ENCODE data around the gene WIPF2.
"Not testable (repeated sequence)": the region's sequence is repeated elsewhere in the genome, so short reads cannot be mapped to it uniquely, and the experiment has no call there.

WIPF2 gene

GRCh38 chr17:40191237-40192208, 27.6 kb upstream of the WIPF2 start:
- peak; percentile 53 for DNase-seq (ENCODE audit: low read depth)

- DNase-seq (ENCODE audit: low read depth) = no peak
Observed at GRCh38 chr17:40192961-40193360, 26.1 kb upstream of the WIPF2 start.

GRCh38 chr17:40194821-40195220, 24.3 kb upstream of the WIPF2 start:
- no peak for DNase-seq (ENCODE audit: low read depth)

GRCh38 chr17:40197550-40197949, 21.6 kb upstream of the WIPF2 start:
- no peak for DNase-seq (ENCODE audit: low read depth)

GRCh38 chr17:40197965-40198456, 21.1 kb upstream of the WIPF2 start:
- DNase-seq (ENCODE audit: low read depth) = not testable (repeated sequence)

- no peak for DNase-seq (ENCODE audit: low read depth)
Observed at GRCh38 chr17:40198576-40198975, 20.5 kb upstream of the WIPF2 start.

GRCh38 chr17:40203131-40203530, 16.0 kb upstream of the WIPF2 start:
- DNase-seq (ENCODE audit: low read depth) = no peak

- DNase-seq (ENCODE audit: low read depth) = not testable (repeated sequence)
Observed at GRCh38 chr17:40206193-40206592, 12.9 kb upstream of the WIPF2 start.

- DNase-seq (ENCODE audit: low read depth) = no peak
Observed at GRCh38 chr17:40209404-40210093, 9.6 kb upstream of the WIPF2 start.

GRCh38 chr17:40213914-40214313, 5.2 kb upstream of the WIPF2 start:
- DNase-seq (ENCODE audit: low read depth) = not testable (repeated sequence)

- no peak for DNase-seq (ENCODE audit: low read depth)
Observed at GRCh38 chr17:40218006-40218739, 931 bp upstream of the WIPF2 start.

GRCh38 chr17:40219594-40220338, 662 bp downstream of the WIPF2 start:
- peak; percentile 1 for DNase-seq (ENCODE audit: low read depth)

GRCh38 chr17:40224718-40225550, 5.8 kb downstream of the WIPF2 start:
- DNase-seq (ENCODE audit: low read depth) = no peak

- DNase-seq (ENCODE audit: low read depth) = not testable (repeated sequence)
Observed at GRCh38 chr17:40229146-40229545, 10.0 kb downstream of the WIPF2 start.

- no peak for DNase-seq (ENCODE audit: low read depth)
Observed at GRCh38 chr17:40230670-40231069, 11.6 kb downstream of the WIPF2 start.

- not testable (repeated sequence) for DNase-seq (ENCODE audit: low read depth)
Observed at GRCh38 chr17:40231928-40232327, 12.8 kb downstream of the WIPF2 start.

- no peak for DNase-seq (ENCODE audit: low read depth)
Observed at GRCh38 chr17:40241252-40241834, 22.2 kb downstream of the WIPF2 start.

GRCh38 chr17:40242774-40243173, 23.7 kb downstream of the WIPF2 start:
- no peak for DNase-seq (ENCODE audit: low read depth)

- DNase-seq (ENCODE audit: low read depth) = no peak
Observed at GRCh38 chr17:40243761-40244160, 24.7 kb downstream of the WIPF2 start.

- no peak for DNase-seq (ENCODE audit: low read depth)
Observed at GRCh38 chr17:40244255-40244654, 25.2 kb downstream of the WIPF2 start.

Measured in activated T-helper 1 cell treated with Interleukin-2 at 50 U/mL for 16 hours (primary cell).